H1 (cell line): ENCODE results near the gene HMCN1. TPM values are rescaled to one million over a fixed set of nuclear protein-coding genes. Genes with fewer than 3 reads are reported as not detected.

Source experiments
- CTCF ChIA-PET: fragments of 300-600 bp; sonication (Branson Sonifier 250); formaldehyde crosslinking; loops from one replicate; lab custom pipeline; 2021; ENCODE audit not compliant: partially characterized antibody; lab: Charles Lee
- POLR2A ChIA-PET: fragments of 300-600 bp; sonication (Branson Sonifier 250); formaldehyde crosslinking; loops from one replicate; lab custom pipeline; 2021; ENCODE audit warnings: inconsistent platforms; ENCODE audit not compliant: partially characterized antibody; lab: Charles Lee
- DNase-seq, 2 experiments: peaks; one replicate each; pipeline versions ENCODE4 v3.0.0 to v3.0.0-alpha.2; 2010 to 2022; ENCODE audit warnings: low spot score in 2 of 2, low read depth in 1 of 2, mixed read lengths in 1 of 2
- FAIRE-seq: peaks from 2 replicates; lab custom pipeline; 2011; peaks lifted over from hg19 to GRCh38; lab: Jason Lieb, UNC
- H2AFZ ChIP-seq: 2 replicates; pipeline ENCODE4 v1.8.1; 2012; ENCODE audit warnings: low read length, inconsistent platforms
- H2AK5ac ChIP-seq: 2 replicates; pipeline ENCODE4 v1.6.1; 2013; ENCODE audit warnings: low read depth, low read length
- H2BK120ac ChIP-seq: replicated peaks from 2 replicates; pipeline ENCODE3; 2013; ENCODE audit warnings: low read depth, low read length, inconsistent platforms
- H2BK12ac ChIP-seq: 2 replicates; pipeline ENCODE4 v1.6.1; 2013; ENCODE audit warnings: low read depth, low read length
- H2BK15ac ChIP-seq: 2 replicates; pipeline ENCODE4 v1.6.1; 2013; ENCODE audit warnings: low read length
- H2BK20ac ChIP-seq: 2 replicates; pipeline ENCODE4 v1.6.1; 2013; ENCODE audit warnings: low read length
- H2BK5ac ChIP-seq: 2 replicates; pipeline ENCODE4 v1.6.1; 2013; ENCODE audit warnings: low read depth, low read length
- H3K14ac ChIP-seq: 2 replicates; pipeline ENCODE4 v1.6.1; 2013; ENCODE audit warnings: inconsistent platforms; ENCODE audit not compliant: insufficient read length
- H3K18ac ChIP-seq: 2 replicates; pipeline ENCODE4 v1.6.1; 2013; ENCODE audit warnings: low read length; ENCODE audit errors: extremely low read depth
- H3K23ac ChIP-seq: 2 replicates; pipeline ENCODE4 v1.6.1; 2013; ENCODE audit warnings: inconsistent platforms; ENCODE audit not compliant: insufficient read length
- H3K23me2 ChIP-seq: 2 replicates; pipeline ENCODE4 v1.6.1; 2013; ENCODE audit warnings: low read depth, low read length
- H3K27ac ChIP-seq: 2 replicates; pipeline ENCODE4 v1.6.1; 2011; ENCODE audit warnings: low read depth, low read length, inconsistent platforms
- H3K27me3 ChIP-seq, 4 experiments: replicated peaks in 1 of 4; 1 replicate in 1 of 4; 2 replicates in 3 of 4; pipeline versions ENCODE4 v1.6.1 to v1.8.1; 2011 to 2013; ENCODE audit warnings: low read length in 3 of 4, mild to moderate bottlenecking in 3 of 4, inconsistent platforms in 2 of 4, mixed read lengths in 2 of 4, moderate library complexity in 1 of 4; ENCODE audit not compliant: control insufficient read depth in 3 of 4, insufficient read depth in 3 of 4; ENCODE audit errors: extremely low read depth in 1 of 4
- H3K36me3 ChIP-seq, 4 experiments: 2 replicates each; pipeline versions ENCODE4 v1.6.1 to v1.8.1; 2011 to 2013; ENCODE audit warnings: mild to moderate bottlenecking in 4 of 4, low read length in 3 of 4, moderate library complexity in 2 of 4, control low read depth in 1 of 4, inconsistent platforms in 1 of 4; ENCODE audit not compliant: insufficient read depth in 4 of 4, control insufficient read depth in 2 of 4
- H3K4ac ChIP-seq: replicated peaks from 2 replicates; pipeline ENCODE3; 2013; ENCODE audit warnings: low read length, low read depth, mixed read lengths, inconsistent platforms; ENCODE audit not compliant: insufficient read length
- H3K4me1 ChIP-seq, 4 experiments: replicated peaks in 1 of 4; 1 replicate in 1 of 4; 2 replicates in 3 of 4; pipeline versions ENCODE4 v1.6.1 to v1.8.1; 2011 to 2013; ENCODE audit warnings: low read length in 3 of 4, inconsistent platforms in 2 of 4, mixed read lengths in 1 of 4; ENCODE audit not compliant: insufficient read depth in 4 of 4, control insufficient read depth in 3 of 4
- H3K4me2 ChIP-seq, 2 experiments: 2 replicates each; pipeline versions ENCODE4 v1.6.1 to v1.8.1; 2011 to 2013; ENCODE audit warnings: low read depth in 2 of 2, low read length in 2 of 2, control low read depth in 1 of 2, inconsistent platforms in 1 of 2, mild to moderate bottlenecking in 1 of 2; ENCODE audit not compliant: insufficient read depth in 1 of 2
- H3K4me3 ChIP-seq, 4 experiments: fragments of 200-600, 300-600 bp in 1 of 4; sonication (generic), shearing (Covaris generic), sonication (Bioruptor Twin) in 1 of 4; 2 replicates each; pipeline versions ENCODE4 v1.5.1 to v1.8.1; 2011 to 2016; ENCODE audit warnings: low read length in 4 of 4, low read depth in 3 of 4, control low read depth in 2 of 4, inconsistent platforms in 2 of 4, mild to moderate bottlenecking in 2 of 4, mixed read lengths in 1 of 4, moderate library complexity in 1 of 4; ENCODE audit not compliant: insufficient read depth in 2 of 4; ENCODE audit errors: extremely low read depth in 1 of 4
- H3K56ac ChIP-seq: replicated peaks from 2 replicates; pipeline ENCODE3; 2013; ENCODE audit warnings: low read depth, mild to moderate bottlenecking, mixed read lengths, low read length, inconsistent platforms; ENCODE audit not compliant: insufficient read length
- H3K79me1 ChIP-seq: 2 replicates; pipeline ENCODE4 v1.6.1; 2013; ENCODE audit warnings: low read depth, low read length, control low read depth
- H3K79me2 ChIP-seq, 2 experiments: 2 replicates each; pipeline versions ENCODE4 v1.6.1 to v1.8.1; 2012 to 2013; ENCODE audit warnings: low read length in 2 of 2, mild to moderate bottlenecking in 2 of 2, inconsistent platforms in 1 of 2; ENCODE audit not compliant: insufficient read depth in 2 of 2, control insufficient read depth in 1 of 2
- H3K9ac ChIP-seq, 4 experiments: replicated peaks in 1 of 4; 1 replicate in 1 of 4; 2 replicates in 3 of 4; pipeline versions ENCODE4 v1.6.1 to v1.8.1; 2011 to 2013; ENCODE audit warnings: low read depth in 3 of 4, low read length in 3 of 4, control low read depth in 2 of 4, mild to moderate bottlenecking in 2 of 4, moderate library complexity in 2 of 4, inconsistent platforms in 1 of 4; ENCODE audit errors: extremely low read depth in 1 of 4
- H3K9me3 ChIP-seq, 2 experiments: 2 replicates each; pipeline versions ENCODE4 v1.6.1 to v1.8.1; 2012 to 2013; ENCODE audit warnings: mild to moderate bottlenecking in 2 of 2, moderate library complexity in 2 of 2, control low read depth in 1 of 2, inconsistent platforms in 1 of 2, low read depth in 1 of 2, low read length in 1 of 2, mixed read lengths in 1 of 2; ENCODE audit not compliant: insufficient read depth in 2 of 2
- H4K20me1 ChIP-seq, 2 experiments: replicated peaks in 1 of 2; 2 replicates each; pipeline versions ENCODE3 to v1.8.1; 2011 to 2013; ENCODE audit warnings: inconsistent platforms in 2 of 2, low read length in 2 of 2, mild to moderate bottlenecking in 1 of 2; ENCODE audit not compliant: insufficient read depth in 2 of 2, control insufficient read depth in 1 of 2
- H4K5ac ChIP-seq: 2 replicates; pipeline ENCODE4 v1.6.1; 2013; ENCODE audit warnings: low read length, low read depth, mixed read lengths, inconsistent platforms; ENCODE audit not compliant: insufficient read length
- H4K8ac ChIP-seq: 2 replicates; pipeline ENCODE4 v1.8.0; 2013; ENCODE audit warnings: mild to moderate bottlenecking, moderate library complexity, low read length, inconsistent platforms; ENCODE audit not compliant: insufficient read depth; ENCODE audit errors: extremely low read depth
- H4K91ac ChIP-seq: replicated peaks from 2 replicates; pipeline ENCODE3; 2013; ENCODE audit warnings: low read length, mixed read lengths, inconsistent platforms; ENCODE audit not compliant: insufficient read length
- CTCF ChIP-seq, 3 experiments: IDR thresholded peaks; 1 replicate in 2 of 3; 2 replicates in 1 of 3; pipeline versions ENCODE4 v1.5.1 to v1.6.1; 2011; ENCODE audit warnings: low read length in 3 of 3, mild to moderate bottlenecking in 3 of 3, inconsistent platforms in 2 of 3, low read depth in 1 of 3, moderate library complexity in 1 of 3; ENCODE audit not compliant: insufficient read depth in 1 of 3; ENCODE audit errors: control extremely low read depth in 1 of 3
- EZH2 ChIP-seq: fragments of 200-600 bp; sonication (generic); IDR thresholded peaks from 2 replicates; pipeline ENCODE4 v1.7.1; 2012; ENCODE audit warnings: low read depth, mild to moderate bottlenecking, moderate library complexity, low read length, inconsistent platforms; ENCODE audit not compliant: severe bottlenecking
- POLR2A ChIP-seq, 2 experiments: IDR thresholded peaks; 1 replicate in 1 of 2; 2 replicates in 1 of 2; pipeline ENCODE4 v1.6.1; 2011; ENCODE audit warnings: low read depth in 2 of 2, low read length in 2 of 2, mild to moderate bottlenecking in 2 of 2; ENCODE audit errors: control extremely low read depth in 1 of 2
- SUZ12 ChIP-seq: fragments of 200-600 bp; sonication (generic); IDR thresholded peaks from 2 replicates; pipeline ENCODE4 v1.6.1; 2012; ENCODE audit warnings: mild to moderate bottlenecking, inconsistent platforms, low read length, moderate library complexity, mixed read lengths
- TAF1 ChIP-seq: IDR thresholded peaks from 2 replicates; pipeline ENCODE4 v1.6.1; 2011; ENCODE audit warnings: mild to moderate bottlenecking, low read depth, low read length
- YY1 ChIP-seq: IDR thresholded peaks from 2 replicates; pipeline ENCODE4 v1.6.1; 2011; ENCODE audit warnings: low read depth, mild to moderate bottlenecking, low read length
- WGBS, 2 experiments: shearing (Covaris generic) in 1 of 2; methylation state at CpG; one replicate each; pipeline versions ENCODE4 v1.1.6 to v1.1.7; 2013 to 2015; ENCODE audit warnings: low lambda C conversion rate in 2 of 2, mixed read lengths in 2 of 2, inconsistent platforms in 1 of 2, low coverage in 1 of 2, missing lambda C conversion rate in 1 of 2; ENCODE audit not compliant: insufficient replicate concordance in 2 of 2, insufficient coverage in 1 of 2, insufficient read length in 1 of 2; ENCODE audit errors: extremely low coverage in 1 of 2, missing lambda C conversion rate in 1 of 2; 5-methylcytosine and 5-hydroxymethylcytosine counted together
- polyA plus RNA-seq, 7 experiments: library from polyadenylated mRNA; depleted of rRNA in 3 of 7; stranded (reverse) in 5 of 7; unstranded in 2 of 7; fragments of >200 nt in 5 of 7; fragments of 200-250 nt in 2 of 7; gene quantifications; 1 replicate in 5 of 7; 2 replicates in 1 of 7; 4 replicates in 1 of 7; pipeline versions ENCODE4 v1.2.1 to v1.2.3, GENCODE V29; 2011 to 2013; ENCODE audit warnings: missing spikeins in 2 of 7, mixed read lengths in 2 of 7
- total RNA-seq: library from RNA; stranded (reverse); fragmentation: NEBNext Ultra II Directional; extraction: Animal tissue kit (Norgen Biotek cat#: 25700); gene quantifications from 2 replicates; pipeline ENCODE4 v1.2.1, GENCODE V29; 2021

The HMCN1 gene
- total and polyA plus RNA-seq, 2 of the 8 experiments (the other 6 are each of a cell fraction or from before 2014, with no cell fraction given) = 13.8 to 14.6 TPM

- H4K8ac ChIP-seq = no peak overlapping the region
- no peak overlapping the region for H2AFZ ChIP-seq
- no peaks in the 10 kb centered on the region for H3K4me1 ChIP-seq
- WGBS, 2 experiments = 84% methylated on average over 4 of the region's 4 CpGs; no CpG with 5 or more reads in 1 of the 2 experiments
- no peak overlapping the region for H3K9ac ChIP-seq
- no peak overlapping the region for H4K5ac ChIP-seq
- H3K9me3 ChIP-seq = no peaks in the 10 kb centered on the region
- H2BK15ac ChIP-seq = no peak overlapping the region
- ChIA-PET CTCF (no interaction called here), POLR2A (no interaction called here)
- H2BK5ac ChIP-seq = no peak overlapping the region
- DNase-seq (no peak), FAIRE-seq (no peak)
- H3K23ac ChIP-seq = no peak overlapping the region
- no peak overlapping the region for H3K27ac ChIP-seq
- no peak overlapping the region for H2AK5ac ChIP-seq
- H4K91ac ChIP-seq = no peak overlapping the region
- H2BK20ac ChIP-seq = no peak overlapping the region
- H2BK12ac ChIP-seq = no peak overlapping the region
- no peak overlapping the region for H3K4me2 ChIP-seq
- no peak overlapping the region for H2BK120ac ChIP-seq
- H3K4ac ChIP-seq = no peak overlapping the region
- no peaks in the 10 kb centered on the region for H3K23me2 ChIP-seq
- H3K4me3 ChIP-seq = no peak overlapping the region
- H3K79me1 ChIP-seq = no peaks in the 10 kb centered on the region
- no peaks in the 10 kb centered on the region for H3K36me3 ChIP-seq
- H3K14ac ChIP-seq = no peak overlapping the region
- H3K18ac ChIP-seq = no peak overlapping the region
- H3K79me2 ChIP-seq = no peaks in the 10 kb centered on the region
- H3K27me3 ChIP-seq = no peaks in the 10 kb centered on the region
- no peak overlapping the region for H3K56ac ChIP-seq
- no peaks in the 10 kb centered on the region for H4K20me1 ChIP-seq
- no peak for TF ChIP-seq CTCF (IDR thresholded peaks at IDR 0.05; ENCODE audit: control extremely low read depth in 1 of 3, insufficient read depth in 1 of 3, low read depth in 1 of 3, low read length in 3 of 3)
- TF ChIP-seq TAF1 = no peak
- TF ChIP-seq POLR2A (IDR thresholded peaks at IDR 0.05; ENCODE audit: control extremely low read depth in 1 of 2, low read depth in 2 of 2, low read length in 2 of 2) = no peak
- TF ChIP-seq SUZ12 = no peak
- no peak for TF ChIP-seq YY1
- TF ChIP-seq EZH2 = no peak
These were observed 365.3 kb downstream of the HMCN1 start for GRCh38 chr1:186099336-186100104.
